Measurements from ENCODE around the gene SLC5A11.
"Not testable (repeated sequence)": the region's sequence is repeated elsewhere in the genome, so short reads cannot be mapped to it uniquely, and the experiment has no call there.

SLC5A11 gene

GRCh38 chr16:24838554-24839266 is 7.1 kb upstream of the SLC5A11 start:
- H3K27me3 Mint-ChIP-seq (ENCODE audit: low read depth, poor library complexity): peaks cover 4% of the 10 kb centered on the region
- no peak overlapping the region for H3K4me3 Mint-ChIP-seq
- DNase-seq: no peak
- H3K36me3 Mint-ChIP-seq (ENCODE audit: low read depth): no peaks in the 10 kb centered on the region
- H3K4me1 Mint-ChIP-seq: no peaks in the 10 kb centered on the region
- no peak for TF ChIP-seq CTCF (IDR thresholded peaks at IDR 0.05)
- H3K27ac Mint-ChIP-seq: peak overlapping the region; percentile 21
- no peaks in the 10 kb centered on the region for H3K9me3 Mint-ChIP-seq

- Mint-ChIP-seq H3K4me1 (no peaks in the 10 kb centered on the region), H3K9me3 (no peaks in the 10 kb centered on the region), H3K4me3 (no peak overlapping the region), H3K36me3 (ENCODE audit: low read depth) (no peaks in the 10 kb centered on the region), H3K27me3 (ENCODE audit: low read depth, poor library complexity) (peaks cover 5% of the 10 kb centered on the region), H3K27ac (no peak overlapping the region)
- DNase-seq: no peak
- TF ChIP-seq CTCF (IDR thresholded peaks at IDR 0.05): no peak
Measured at GRCh38 chr16:24839347-24839972, 6.3 kb upstream of the SLC5A11 start.

GRCh38 chr16:24841291-24841690 is 4.5 kb upstream of the SLC5A11 start:
- no peak for DNase-seq
- TF ChIP-seq CTCF (IDR thresholded peaks at IDR 0.05): no peak
- no peaks in the 10 kb centered on the region for H3K9me3 Mint-ChIP-seq
- no peak overlapping the region for H3K27ac Mint-ChIP-seq
- H3K36me3 Mint-ChIP-seq (ENCODE audit: low read depth): no peaks in the 10 kb centered on the region
- H3K27me3 Mint-ChIP-seq (ENCODE audit: low read depth, poor library complexity): peaks cover 5% of the 10 kb centered on the region
- H3K4me1 Mint-ChIP-seq: no peaks in the 10 kb centered on the region
- H3K4me3 Mint-ChIP-seq: no peak overlapping the region

GRCh38 chr16:24844101-24845030 is 1.4 kb upstream of the SLC5A11 start:
- no peak for TF ChIP-seq CTCF (IDR thresholded peaks at IDR 0.05)
- Mint-ChIP-seq H3K4me1 (no peaks in the 10 kb centered on the region), H3K36me3 (ENCODE audit: low read depth) (no peaks in the 10 kb centered on the region), H3K27ac (no peak overlapping the region), H3K9me3 (no peaks in the 10 kb centered on the region), H3K4me3 (no peak overlapping the region), H3K27me3 (ENCODE audit: low read depth, poor library complexity) (peaks cover 9% of the 10 kb centered on the region)
- no peak for DNase-seq

GRCh38 chr16:24845031-24845365 is 765 bp upstream of the SLC5A11 start:
- DNase-seq; H3K9me3 Mint-ChIP-seq; H3K27me3 Mint-ChIP-seq (ENCODE audit: low read depth, poor library complexity); H3K4me3 Mint-ChIP-seq; H3K36me3 Mint-ChIP-seq (ENCODE audit: low read depth); H3K4me1 Mint-ChIP-seq; H3K27ac Mint-ChIP-seq: not testable (repeated sequence)
